ENCODE results near the gene ZEB1.

DNA sequence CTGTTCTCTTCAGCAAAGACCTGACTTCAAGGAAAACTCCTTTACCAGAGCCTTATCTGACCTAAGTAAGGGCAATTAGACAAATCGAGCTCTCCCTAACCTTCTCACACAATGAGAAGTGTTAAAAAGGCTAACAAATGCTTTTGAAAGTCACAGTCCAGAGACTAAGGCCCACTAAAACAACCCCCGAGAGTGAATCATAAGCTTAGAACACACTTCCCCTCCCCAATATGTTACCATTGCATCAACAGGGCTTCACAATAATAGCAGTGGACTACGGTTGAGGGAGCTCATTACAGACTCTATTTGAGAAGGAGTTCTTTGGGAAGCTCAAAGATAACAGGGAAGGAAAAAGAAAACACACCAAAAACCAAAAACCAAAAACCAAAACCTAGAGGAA is 28.6 kb upstream of the ZEB1 start:
- TF ChIP-seq ZNF384 (IDR thresholded peaks at IDR 0.05) = no peak
- TF ChIP-seq CTBP1 (IDR thresholded peaks at IDR 0.05; ENCODE audit: borderline replicate concordance) = no peak
- no peak for TF ChIP-seq LEF1 (IDR thresholded peaks at IDR 0.05; ENCODE audit: borderline replicate concordance)
- TF ChIP-seq HDGF (IDR thresholded peaks at IDR 0.05; ENCODE audit: borderline replicate concordance) = no peak

Data from HEK293T (cell line).